NCI-H2196 treated with DMSO at 0.1 percent for 48 hours (cell line): ENCODE measurements around the gene NLK.
"Not testable (repeated sequence)": the region's sequence is repeated elsewhere in the genome, so short reads cannot be mapped to it uniquely, and the experiment has no call there.

Experiments used
- DNase-seq: peaks from one replicate; lab custom pipeline; 2025; ENCODE audit not compliant: unreplicated experiment; lab: John Stamatoyannopoulos, UW

The NLK gene

DNA sequence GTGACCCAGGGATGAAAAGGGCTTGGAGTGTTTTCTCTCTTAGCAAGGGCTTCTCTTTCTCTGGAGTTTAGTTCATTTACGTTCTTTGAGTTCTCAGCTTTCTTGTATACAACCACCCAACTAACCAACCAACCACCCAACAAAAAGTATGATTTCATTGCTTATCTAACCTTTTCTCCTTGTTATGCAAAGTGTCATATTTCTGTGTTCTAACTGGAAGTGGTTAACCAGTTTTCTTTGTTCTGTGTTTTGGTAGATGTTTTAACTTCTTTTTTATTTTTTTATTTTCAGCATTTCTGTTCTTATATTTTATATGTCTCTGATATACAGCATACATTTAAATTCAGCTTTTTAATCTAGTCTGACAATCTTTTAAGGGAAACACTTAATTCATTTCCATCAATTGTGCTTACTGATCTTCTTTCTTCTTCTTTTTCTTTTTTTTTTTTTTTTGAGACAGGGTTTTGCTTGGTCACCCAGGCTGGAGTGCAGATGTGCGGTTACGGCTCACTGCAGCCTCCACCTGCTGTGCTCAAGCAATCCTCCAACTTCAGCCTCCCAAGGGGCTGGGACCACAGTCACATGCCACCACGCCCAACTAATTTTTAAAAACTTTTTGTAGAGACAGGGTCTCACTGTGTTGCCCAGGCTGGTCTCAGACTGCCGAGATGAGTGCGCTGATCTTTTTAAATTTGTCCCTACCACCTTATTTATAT is 29.6 kb downstream of the NLK start:
- no peak for DNase-seq

DNA sequence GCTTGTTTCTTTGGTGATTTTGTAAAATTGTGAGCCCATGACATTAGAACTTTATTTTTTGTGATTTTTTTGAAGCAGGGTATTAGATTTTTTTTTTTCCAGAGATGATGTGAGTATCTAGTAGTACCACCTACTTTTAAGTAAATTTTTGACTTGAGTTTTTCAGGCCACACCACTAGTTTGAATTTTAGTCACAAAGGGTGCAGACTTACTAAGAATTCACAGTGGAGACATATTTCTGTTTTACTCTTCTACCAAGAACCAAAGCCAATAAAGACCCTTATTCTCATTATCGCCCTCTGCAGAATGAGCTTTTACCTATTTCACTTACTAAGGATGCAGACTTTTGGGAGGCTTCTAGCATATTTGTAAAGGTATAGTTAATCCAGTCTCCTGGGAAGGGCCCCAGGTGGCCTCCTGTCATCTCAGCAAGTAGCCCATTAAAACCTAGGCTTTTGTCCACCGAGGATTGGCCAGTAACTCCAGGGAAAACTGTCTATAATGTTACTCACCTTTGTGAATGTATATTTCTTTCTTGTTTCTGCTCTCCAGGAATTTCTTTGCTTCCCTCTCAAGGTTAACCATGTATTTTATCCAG is 30.6 kb downstream of the NLK start:
- no peak for DNase-seq

DNA sequence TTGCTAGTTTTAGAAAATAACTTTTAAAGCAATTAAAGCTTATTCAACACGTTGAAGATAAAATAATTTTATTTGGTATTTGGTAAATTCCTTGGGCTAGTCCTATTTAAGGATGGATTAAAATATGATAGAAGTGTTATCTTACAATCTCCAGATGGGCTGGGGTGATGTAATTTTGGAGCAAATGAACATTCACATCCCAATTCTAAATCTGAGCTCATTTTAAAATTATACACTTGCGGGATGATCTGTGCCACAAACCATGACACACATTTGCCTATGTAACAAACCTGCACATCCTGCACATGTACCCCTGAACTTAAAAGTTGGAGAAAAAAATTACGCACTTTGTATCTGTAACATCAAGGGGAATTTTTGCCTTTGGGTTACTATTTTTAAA is 31.5 kb downstream of the NLK start:
- DNase-seq = no peak

DNA sequence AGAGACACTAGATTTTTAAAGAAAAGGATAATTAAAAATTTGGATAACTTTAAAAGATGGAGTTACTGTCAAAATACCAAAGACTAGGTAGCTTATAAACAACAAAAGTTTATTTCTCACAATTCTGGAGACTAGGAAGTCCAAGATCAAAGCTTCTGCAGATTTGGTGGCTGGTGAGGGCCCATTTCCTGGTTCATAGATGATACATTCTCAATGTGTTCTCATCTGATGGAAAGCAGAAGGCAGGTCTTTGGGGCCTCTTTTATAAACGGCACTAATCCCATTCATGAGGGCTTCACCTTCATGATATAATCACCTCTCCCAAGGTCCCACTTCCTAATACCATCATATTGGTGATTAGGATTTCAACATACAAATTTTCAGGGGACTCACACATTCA is 33.7 kb downstream of the NLK start:
- DNase-seq = no peak

DNA sequence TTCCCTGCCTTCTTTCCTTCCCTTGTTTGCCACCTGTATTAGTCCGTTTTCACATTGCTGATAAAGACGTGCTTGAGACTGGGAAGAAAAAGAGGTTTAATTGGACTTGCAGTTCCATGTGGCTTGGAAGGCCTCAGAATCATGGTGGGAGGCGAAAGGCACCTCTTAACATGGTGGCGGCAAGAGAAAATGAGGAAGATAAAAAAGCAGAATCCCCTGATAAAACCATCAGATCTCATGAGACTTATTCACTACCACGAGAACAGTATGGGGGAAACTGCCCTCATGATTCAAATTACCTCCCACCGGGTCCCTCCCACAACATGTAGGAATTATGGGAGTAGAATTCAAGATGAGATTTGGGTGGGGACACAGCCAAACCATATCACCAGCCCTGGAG is 34.7 kb downstream of the NLK start:
- not testable (repeated sequence) for DNase-seq

DNA sequence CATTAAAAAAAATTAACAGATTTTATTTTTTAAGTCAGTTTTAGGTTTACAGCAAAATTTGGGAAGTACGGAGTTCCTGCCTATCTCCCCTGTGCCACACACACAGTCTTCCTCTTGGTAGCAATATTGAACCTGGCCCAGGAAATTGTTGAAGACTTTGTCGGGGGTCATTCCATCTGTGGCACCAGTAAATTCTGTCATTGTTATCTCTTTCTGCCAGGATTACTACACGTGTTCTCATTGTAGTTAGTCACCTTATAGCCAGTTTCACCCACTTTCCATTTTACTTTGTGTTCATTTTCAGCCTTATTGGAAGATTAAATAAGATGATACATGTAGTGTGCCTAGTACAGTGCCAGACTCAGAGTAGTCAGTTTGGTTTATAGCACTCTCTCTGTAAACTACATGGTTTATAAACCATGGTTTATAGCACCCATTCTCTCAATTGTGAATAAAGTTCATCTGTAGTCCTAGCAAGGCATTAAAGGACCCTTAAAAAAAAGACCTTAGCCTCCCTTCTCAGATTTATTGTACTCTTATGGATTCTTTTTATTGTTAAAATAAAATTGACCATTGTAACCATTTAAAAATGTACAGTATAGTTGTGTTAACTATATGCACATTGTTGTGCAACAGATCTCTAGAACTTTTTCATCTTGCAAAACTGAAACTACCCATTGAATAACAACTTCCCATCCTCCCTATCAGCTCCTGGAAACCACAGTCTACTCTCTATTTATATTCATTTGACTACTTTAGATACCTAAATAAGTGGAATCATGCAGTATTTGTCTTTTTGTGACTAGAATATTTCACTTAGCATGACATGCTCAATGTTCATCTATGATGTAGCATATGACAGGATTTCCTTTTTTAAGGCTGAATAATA is 36.1 kb downstream of the NLK start:
- DNase-seq = no peak

DNA sequence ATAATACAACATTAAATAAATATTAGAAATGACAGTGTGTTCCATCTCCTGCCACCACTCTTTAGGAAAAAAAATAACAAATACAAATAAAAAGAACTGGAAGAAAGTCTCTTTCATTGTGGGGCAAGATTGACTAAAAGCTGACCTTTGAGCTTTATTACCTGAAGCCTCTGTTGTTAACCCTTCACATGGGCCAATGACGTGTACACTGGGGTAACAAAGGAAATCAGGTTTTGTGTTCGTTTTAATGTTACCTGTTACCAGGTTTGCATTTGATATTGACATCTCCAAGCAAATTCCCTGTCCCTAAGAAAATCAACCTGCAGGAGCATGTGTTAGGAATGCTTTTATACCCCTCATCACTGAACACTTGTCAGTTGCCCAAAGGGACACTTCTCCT is 39.0 kb downstream of the NLK start:
- no peak for DNase-seq

DNA sequence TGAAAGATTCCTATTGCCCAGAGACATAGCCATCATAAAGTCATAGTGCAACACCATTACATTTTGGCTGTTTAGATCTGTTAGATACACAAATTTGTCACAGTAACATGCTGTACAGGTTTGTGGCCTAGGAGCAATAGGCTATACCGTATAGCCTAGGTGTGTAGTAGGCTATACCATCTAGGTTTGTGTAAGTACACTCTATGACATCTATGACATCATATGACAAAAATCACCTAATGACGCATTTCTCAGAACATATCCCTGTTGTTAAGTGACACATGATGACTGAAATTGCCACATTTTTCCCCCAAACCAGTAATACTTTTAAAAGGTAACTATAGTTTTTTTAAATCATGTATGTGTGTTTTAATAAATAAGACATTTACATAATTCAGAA is 43.3 kb downstream of the NLK start:
- DNase-seq = no peak

DNA sequence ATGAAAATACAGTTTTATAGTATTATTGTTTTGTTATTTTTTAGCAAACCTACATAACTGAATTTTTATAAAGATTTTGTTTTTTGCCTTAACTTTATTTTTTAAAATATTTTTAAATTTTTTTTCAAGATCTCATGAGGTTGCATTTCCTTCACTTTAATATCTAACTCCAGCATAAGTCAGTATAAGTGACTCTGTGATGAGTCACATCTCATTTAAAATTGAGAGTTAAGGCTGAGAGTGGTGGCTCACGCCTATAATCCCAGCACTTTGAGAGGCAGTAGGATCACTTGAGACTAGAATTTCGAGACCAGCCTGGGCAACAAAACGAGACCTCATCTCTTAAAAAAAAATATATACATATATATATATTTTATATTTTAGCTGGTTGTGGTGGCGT is 44.0 kb downstream of the NLK start:
- DNase-seq = no peak

DNA sequence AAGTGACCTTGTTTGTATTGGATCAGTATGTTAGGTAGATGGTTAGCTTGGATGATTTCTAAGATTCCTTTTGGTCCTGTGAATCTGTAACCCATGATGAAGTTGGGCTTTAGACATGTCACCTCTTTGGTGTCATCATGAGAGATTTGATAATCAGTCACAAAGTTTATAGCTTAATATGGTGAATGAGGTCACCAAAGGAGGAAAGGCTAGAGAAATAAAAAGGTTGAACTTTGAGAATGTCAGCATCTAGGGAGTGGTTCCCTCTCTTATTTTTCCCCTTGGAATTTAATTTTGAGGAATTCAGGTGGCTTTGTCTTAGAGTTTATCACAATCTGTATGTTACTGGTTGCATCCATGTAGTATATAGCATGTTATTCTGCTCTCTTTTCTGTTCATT is 45.3 kb downstream of the NLK start:
- DNase-seq = no peak

DNA sequence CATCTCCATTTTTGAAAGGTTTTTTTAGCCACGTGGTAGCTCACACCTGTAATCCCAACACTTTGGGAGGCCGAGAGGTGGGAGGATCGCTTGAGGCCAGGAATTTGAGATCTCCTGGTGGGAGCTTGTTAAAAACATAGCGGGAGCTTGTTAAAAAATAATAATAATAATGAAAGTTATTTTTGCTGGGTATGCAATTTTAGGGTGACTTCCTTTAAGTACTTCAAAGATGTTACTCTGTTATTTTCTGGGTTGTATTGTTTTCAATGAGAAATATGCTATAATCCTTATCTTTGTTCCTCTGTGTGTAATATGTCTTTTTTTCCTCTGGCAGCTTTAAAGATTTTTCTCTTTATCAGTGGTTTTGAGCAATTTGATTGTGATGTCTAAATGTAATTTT is 48.1 kb downstream of the NLK start:
- no peak for DNase-seq

DNA sequence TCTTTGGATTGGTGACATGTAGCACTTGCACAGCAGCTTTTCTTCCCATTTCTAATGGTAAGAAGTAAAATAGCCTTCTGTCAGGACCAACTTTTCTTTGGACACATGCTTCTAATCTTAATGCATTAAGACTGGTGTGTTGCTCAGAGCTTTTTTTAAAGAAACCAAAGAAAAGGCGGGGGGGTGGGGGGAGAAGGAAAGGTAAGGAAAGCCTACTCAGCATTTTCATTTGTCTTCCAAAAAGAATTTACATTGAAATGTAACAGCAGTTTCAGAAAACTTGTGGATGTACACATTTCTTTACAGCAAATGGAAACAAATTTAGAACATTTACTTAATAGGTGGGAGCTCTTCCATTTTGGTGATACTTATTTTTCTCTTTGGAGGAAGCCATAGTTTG is 49.6 kb downstream of the NLK start:
- DNase-seq = no peak

DNA sequence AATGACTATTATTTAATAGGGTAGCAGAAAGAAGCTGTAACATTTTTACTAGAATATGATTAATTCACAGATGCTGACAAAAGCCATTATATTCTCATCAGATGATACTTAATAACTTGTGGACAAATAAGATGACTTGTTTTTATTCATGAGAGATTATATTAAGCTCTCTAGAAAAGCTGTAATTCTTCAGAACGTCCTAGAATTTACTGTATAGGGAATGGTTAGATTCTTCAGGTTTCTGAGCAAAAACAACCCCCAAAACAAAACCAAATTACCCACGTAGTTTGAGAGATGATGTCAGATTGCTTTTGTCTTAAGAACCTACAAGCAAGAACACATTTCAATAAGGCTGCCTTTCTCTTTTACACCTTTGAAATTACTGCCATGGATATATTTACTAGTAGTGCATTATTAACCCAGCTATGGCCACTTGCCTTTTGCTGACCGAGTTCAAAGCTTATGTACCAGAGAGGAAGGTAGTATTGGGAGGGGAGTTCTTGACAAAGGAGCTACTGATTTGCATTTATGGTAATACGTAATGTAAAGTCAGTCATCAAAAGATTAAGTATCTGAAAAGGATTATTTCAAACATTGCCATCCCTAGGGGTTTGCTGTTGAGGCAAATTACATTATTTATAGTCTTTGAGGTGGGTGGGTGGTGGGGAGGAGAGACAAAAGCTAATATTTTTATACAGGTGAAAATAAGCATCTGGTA is 51.7 kb downstream of the NLK start:
- DNase-seq = no peak

DNA sequence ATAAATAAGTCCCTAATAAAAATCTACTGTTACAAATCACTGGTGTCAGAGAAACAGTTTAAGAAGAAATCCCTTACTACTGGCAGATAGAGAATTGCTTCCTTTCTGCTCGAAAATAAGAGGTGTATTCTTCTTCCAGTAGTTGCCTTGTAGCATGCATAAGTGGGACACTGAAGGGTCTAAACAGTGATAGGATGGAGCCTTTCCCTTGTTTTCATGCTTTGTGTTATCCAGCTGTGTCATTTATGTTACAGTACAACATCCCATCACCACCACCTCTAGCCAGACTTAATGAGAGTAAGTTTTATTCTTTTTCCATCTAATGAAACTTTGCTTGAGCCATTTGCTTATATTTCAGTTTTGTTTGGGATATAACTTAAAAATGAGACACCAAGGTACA is 54.3 kb downstream of the NLK start:
- DNase-seq = no peak

DNA sequence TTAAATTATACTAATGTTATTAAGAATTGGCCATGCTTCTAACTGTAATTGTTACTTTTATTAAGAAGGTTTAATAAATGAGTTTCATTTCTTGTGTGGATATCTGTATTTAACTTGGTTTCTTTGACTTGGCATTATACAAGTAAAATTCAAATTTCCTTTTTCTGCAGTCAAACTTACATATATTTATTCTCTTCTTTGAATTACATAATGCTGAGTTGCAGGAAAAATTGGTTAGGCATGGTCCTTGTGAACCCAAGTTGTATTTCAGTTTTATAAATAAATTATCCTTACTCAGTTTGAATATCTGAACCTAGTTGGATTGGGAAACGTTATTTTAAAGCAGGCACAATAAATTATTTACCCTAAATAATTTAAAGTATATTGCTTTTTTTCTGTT is 54.8 kb downstream of the NLK start:
- no peak for DNase-seq

DNA sequence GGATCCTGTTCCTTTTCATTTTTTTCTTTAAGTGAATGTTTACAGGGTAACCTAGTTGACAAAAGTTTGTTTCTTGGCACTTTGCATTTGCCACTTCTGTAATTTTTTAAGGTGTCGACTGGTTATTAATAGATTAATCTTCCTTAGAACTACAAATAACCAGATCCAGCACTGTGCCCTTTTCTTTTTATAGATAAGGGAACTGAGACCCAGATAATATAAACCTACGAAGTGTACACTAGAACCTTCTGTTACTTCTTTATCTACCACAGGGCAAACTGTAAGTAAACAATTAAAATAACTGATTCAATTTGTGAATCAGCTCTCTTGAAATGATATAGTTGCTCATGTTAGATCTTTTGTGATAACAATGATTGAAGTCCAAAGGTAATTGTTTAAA is 55.4 kb downstream of the NLK start:
- no peak for DNase-seq

DNA sequence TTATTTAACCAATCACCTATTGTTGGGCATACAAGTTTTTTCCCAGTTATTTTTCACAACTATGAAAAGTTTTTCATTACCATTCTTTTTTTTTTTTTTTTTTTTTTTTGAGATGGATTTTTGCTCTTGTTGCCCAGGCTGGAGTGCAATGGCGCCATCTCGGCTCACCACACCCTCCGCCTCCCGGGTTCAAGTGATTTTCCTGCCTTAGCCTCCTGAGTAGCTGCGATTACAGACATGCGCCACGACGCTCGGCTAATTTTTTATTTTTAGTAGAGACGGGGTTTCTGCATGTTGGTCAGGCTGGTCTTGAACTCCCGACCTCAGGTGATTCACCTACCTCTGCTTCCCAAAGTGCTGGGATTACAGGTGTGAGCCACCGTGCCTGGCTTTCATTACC is 56.1 kb downstream of the NLK start:
- DNase-seq = not testable (repeated sequence)

DNA sequence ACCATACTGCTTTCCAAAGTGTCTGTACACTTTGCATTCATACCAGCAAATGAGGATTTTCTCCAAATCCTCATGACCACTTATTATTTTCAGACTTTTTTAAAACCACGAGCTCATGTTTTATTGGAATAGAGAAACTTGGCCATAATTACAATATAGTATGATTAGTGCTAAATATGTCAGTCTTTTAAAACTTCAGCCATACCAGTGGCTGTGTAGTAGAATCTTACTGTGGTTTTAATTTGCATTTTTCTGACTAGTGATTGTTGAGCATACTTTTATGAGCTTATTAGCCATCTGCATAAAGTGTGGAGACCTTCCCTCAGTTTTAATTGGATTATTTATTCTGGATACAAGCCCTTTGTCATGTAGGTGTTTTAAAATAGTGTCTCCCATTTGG is 57.8 kb downstream of the NLK start:
- no peak for DNase-seq

DNA sequence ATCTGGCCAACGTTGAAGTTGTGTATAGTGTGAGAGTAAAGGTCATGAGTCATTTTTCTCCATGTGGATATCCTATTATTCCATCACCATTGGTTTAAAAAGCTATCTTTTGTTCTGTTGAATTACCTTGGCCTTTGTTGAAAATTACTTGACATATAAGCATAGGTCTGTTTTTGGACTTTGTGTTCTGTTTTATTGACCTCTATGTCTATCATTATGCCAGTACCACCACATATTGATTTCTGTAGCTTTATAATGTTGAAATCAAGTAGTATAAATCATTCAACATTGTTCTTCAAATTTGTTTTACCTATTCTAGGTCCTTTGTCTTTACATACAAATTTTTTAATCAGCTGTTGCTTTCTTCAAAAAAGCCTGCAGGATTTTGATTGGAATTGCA is 58.5 kb downstream of the NLK start:
- no peak for DNase-seq

DNA sequence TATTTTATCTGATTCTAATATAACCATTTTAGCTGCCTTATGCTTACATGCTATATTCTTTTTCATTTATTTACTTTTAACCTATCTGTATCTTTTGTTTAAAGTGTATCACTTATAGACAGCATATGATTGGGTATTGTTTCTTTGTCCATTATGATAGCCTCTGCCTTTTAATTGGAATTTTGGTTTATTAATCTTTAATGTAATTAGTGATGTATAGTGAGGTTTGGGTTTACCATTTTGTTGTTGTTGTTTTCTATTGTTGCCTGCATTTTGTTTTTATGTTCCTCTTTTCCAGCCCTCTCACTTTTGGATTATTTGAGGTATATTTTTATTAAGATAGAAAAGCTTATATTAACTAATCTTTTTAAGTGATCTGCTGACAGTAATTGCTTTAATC is 59.4 kb downstream of the NLK start:
- no peak for DNase-seq

DNA sequence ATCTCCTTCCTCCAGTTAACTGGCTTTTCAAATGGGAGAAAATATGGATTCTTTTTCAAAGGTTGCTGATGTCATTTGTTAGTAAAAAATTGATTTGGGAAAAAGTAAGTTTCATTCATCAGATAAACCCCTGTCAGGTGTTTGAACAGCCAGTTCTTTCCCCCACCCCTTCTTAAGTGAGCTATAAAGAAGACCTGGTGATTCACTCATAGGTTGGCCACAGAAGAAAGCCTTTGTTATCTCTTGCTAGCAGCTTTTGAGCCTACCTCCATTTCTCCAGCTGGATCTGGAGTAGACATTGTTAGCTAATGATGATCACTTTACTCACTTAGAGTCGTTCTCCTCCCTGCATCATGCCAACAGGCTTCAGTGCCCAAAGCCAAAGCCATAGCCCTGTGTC is 63.0 kb downstream of the NLK start:
- DNase-seq = no peak

DNA sequence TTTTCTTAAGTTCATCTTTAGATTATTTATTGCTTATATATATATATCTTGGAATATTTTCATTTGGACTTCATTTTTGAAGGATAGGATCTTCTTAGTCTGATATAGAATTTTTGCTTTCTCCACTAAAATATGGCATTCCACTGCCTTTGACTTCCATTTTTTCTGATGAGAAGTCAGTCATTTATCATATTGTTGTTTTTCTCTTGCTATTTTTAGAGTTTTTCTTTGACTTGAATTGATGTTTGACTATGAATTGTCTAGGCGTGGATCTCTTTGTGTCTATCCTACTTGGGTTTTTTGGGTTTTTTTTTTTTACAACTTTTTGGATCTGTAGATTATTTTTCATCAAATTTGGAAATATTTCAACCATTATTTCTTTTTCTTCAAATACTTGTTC is 67.7 kb downstream of the NLK start:
- no peak for DNase-seq
